IPS DF 4.7 (cell line): ENCODE results near the gene TIMM9.
"Not testable (repeated sequence)": the region's sequence is repeated elsewhere in the genome, so short reads cannot be mapped to it uniquely, and the experiment has no call there.

ENCODE experiments used
- DNase-seq: peaks from one replicate; pipeline ENCODE4 v3.0.0-alpha.2; 2013; ENCODE audit warnings: low spot score; ENCODE audit errors: extremely low read depth

Gene TIMM9

GRCh38 chr14:58398895-58399294 is 28.4 kb downstream of the TIMM9 start:
- no peak for DNase-seq

- DNase-seq: no peak
These were observed 28.8 kb downstream of the TIMM9 start for GRCh38 chr14:58398495-58398894.

GRCh38 chr14:58397156-58397555 is 30.2 kb downstream of the TIMM9 start:
- no peak for DNase-seq

DNA sequence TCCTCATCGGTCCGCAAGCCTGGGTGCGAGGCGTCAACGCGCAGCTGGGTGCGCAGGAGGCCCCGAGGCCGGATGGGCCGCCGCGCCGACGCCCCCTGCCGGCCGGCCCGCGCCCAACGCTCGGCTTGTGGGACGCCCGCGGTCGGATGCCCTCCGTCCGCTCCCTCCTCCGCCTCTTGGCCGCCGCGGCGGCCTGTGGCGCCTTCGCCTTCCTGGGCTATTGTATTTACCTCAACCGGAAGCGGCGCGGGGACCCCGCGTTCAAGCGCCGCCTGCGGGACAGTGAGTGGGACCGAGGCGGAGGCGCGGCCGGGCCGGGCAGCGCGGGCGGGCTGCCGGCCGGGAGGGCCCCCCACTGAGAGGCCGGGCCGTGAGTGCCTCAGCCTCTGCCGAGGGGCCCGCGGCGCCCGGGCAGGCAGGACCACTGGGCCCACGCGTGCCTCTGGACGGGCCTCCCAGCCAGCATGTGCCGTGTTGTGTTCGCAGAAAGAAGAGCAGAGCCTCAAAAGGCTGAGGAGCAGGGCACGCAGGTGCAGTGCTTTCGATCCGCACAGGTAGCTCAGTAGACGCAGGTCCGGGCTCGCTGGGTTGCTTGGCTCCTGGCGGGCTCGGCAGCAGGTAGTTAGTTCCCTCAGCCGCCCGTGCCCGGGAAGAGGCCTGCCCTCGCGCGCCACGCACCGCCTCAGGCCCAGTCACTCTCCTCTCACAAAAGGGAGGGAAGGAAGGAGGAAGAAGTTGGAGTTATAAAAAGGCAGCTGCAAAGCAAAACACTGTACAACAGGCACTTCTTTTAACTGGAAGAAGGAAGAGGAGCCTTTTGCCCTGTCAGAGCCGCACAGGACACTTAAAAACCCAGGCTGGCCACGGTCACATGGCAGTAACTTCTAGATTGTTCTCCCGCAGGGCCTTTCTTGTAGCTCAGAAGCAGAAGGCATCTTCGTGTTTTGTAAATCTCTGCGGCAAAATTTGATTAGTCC is 31.2 kb downstream of the TIMM9 start, which contains the start of gene TOMM20L:
TSS of gene TOMM20L (plus strand) at position 119 of the 977 bp plus-strand sequence. CDS start at position 147, 28 bp downstream.
- no peak for DNase-seq

GRCh38 chr14:58395562-58395811 is 31.8 kb downstream of the TIMM9 start:
- no peak for DNase-seq

DNA sequence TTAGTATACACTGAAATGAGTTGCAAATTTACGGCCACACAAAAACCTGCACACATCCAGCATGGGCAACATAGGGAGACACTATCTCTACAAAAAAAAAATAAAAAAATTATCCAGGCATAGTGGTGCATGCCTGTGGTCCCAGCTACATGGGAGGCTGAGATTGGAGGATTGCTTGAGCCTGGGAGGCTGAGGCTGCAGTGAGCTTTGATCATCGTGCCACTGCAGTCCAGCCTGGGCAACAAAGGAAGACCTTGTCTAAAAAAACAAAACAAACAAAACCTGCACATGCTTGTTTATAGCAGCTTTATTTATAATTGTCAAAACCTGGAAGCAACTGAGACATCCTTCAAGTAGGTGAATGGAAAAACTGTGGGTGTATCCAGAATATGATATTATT is 36.5 kb downstream of the TIMM9 start:
- DNase-seq: no peak

DNA sequence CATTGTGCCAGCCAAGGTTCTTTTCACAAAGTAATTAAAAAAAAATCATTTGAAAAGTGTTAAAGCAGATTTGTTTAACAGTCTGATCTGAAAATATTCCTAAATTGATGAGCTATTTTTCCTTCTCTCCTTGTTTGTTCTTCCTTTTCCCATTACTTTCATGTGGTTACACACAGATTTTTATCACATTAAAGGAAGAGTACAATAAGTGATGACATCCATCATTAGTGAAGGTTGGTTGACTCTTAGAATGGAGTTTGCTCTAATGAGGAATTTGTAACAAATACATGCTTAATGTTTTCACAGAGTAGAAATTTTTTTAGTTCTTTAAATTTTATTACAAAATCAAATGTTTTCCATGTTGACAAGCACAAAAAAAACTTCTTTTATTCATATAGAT is 50.5 kb downstream of the TIMM9 start:
- no peak for DNase-seq

DNA sequence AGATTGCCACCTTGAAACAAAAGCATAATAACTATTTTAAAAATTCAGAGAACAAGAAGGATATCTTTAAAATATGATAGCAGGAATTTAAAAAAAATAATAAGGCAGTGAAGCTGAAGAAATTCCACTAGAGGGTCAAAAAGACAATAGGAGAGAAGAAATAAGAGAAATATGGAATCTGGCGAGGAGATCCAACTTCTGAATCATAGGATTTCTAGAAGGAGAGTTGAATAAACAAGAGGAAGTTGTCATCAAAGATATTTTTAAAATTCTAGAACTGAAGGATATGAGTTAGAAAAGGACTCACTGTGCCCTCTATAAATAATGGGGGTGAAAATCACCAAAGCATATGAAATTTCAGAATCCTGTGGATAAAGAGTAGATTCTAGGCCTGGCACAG is 58.4 kb downstream of the TIMM9 start:
- no peak for DNase-seq

GRCh38 chr14:58367296-58367695 is 60.0 kb downstream of the TIMM9 start:
- DNase-seq: no peak

GRCh38 chr14:58364316-58364715 is 63.0 kb downstream of the TIMM9 start:
- no peak for DNase-seq

DNA sequence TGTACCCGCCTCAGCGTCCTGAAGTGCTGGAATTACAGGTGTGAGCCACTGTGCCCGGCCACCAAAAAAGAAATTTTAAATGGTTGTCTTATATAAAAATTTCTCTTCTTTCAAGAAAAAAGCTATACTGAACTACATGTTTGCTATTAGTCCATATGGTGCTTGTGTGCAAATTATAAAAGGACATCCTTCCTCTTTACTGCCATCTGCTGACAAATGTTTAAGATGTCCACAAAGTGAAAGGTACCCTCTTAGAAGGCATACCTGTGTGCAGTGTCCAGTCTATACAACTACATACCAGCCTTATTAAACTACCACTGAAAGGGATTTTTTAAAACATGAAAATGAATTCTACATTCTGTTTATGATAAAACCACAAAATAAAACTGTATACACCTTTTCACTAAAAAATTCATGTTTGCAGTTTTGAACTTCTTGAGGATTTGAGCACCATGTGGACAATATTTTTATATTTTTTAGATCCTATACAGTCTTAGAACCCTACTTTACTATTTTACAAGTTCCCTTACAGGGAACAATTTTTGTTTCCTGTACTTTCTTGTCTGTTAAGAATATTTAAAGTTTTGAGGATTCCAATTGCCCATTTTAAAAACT is 64.4 kb downstream of the TIMM9 start:
- peak; percentile 3 for DNase-seq

DNA sequence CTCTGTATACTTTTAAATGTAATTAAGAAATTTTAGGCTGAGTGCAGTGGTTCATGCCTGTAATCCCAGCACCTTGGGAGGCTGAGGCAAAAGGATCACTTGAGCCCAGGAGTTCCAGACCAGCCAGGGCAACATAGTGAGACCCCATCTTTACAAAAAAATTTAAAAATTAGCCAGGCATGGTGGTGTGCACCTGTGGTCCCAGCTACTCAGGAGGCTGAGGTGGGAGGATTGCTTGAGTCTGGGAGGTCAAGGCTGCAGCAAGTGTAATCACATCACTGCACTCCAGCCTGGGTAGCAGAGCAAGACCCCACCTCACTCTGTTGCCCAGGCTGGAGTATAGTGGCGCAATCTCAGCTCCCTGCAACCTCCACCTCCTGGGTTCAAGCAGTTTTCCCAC is 65.1 kb downstream of the TIMM9 start:
- DNase-seq: not testable (repeated sequence)
